ENCODE data around the gene P2RX4. TPM values are rescaled to one million over a fixed set of nuclear protein-coding genes. Genes with fewer than 3 reads are reported as not detected.

The P2RX4 gene
- total and polyA plus RNA-seq, 2 of the 8 experiments (the other 6 are each of a cell fraction or from before 2014, with no cell fraction given), result 9.5 to 12.2 TPM

- no peak overlapping the region for H3K4me2 ChIP-seq (ENCODE audit: insufficient read depth in 1 of 2, low read depth in 2 of 2, low read length in 2 of 2)
- H2BK5ac ChIP-seq (ENCODE audit: low read depth, low read length), result no peak overlapping the region
- H3K18ac ChIP-seq (ENCODE audit: extremely low read depth, low read length), result no peak overlapping the region
- H4K8ac ChIP-seq (ENCODE audit: extremely low read depth, insufficient read depth, low read length), result no peak overlapping the region
- H2BK20ac ChIP-seq (ENCODE audit: low read length), result no peak overlapping the region
- no peak overlapping the region for H2BK120ac ChIP-seq (replicated peaks; ENCODE audit: low read depth, low read length)
- H3K4me3 ChIP-seq (ENCODE audit: extremely low read depth in 1 of 4, insufficient read depth in 2 of 4, low read depth in 3 of 4, low read length in 4 of 4), result no peak overlapping the region
- H4K5ac ChIP-seq (ENCODE audit: insufficient read length, low read depth, low read length), result no peak overlapping the region
- no peak overlapping the region for H2BK15ac ChIP-seq (ENCODE audit: low read length)
- no peak overlapping the region for H3K56ac ChIP-seq (replicated peaks; ENCODE audit: insufficient read length, low read depth, low read length)
- no peaks in the 10 kb centered on the region for H3K9me3 ChIP-seq (ENCODE audit: insufficient read depth in 2 of 2, low read depth in 1 of 2, low read length in 1 of 2)
- WGBS, 2 experiments (ENCODE audit: extremely low coverage in 1 of 2, insufficient coverage in 1 of 2, insufficient read length in 1 of 2, insufficient replicate concordance in 2 of 2, low coverage in 1 of 2, low lambda C conversion rate in 2 of 2, missing lambda C conversion rate in 1 of 2), result 93% methylated on average over 4 of the region's 4 CpGs; no CpG with 5 or more reads in 1 of the 2 experiments
- H2AFZ ChIP-seq (ENCODE audit: low read length), result no peak overlapping the region
- no peaks in the 10 kb centered on the region for H3K36me3 ChIP-seq (ENCODE audit: control insufficient read depth in 2 of 4, insufficient read depth in 4 of 4, low read length in 3 of 4)
- no peaks in the 10 kb centered on the region for H3K27me3 ChIP-seq (replicated peaks in 1 of 4; ENCODE audit: control insufficient read depth in 3 of 4, extremely low read depth in 1 of 4, insufficient read depth in 3 of 4, low read length in 3 of 4)
- no peaks in the 10 kb centered on the region for H3K79me1 ChIP-seq (ENCODE audit: low read depth, low read length)
- POLR2A ChIA-PET (ENCODE audit: partially characterized antibody), result no interaction called here
- no peak overlapping the region for H4K91ac ChIP-seq (replicated peaks; ENCODE audit: insufficient read length, low read length)
- no peak overlapping the region for H3K14ac ChIP-seq (ENCODE audit: insufficient read length)
- CTCF ChIA-PET (ENCODE audit: partially characterized antibody), result interaction anchor here (0.6 to 3.6 kb wide), 3 partner anchors 15 to 158 kb away, joined by 3 to 19 read pairs (median 4); no protein-coding TSS in a partner anchor
- DNase-seq (ENCODE audit: low read depth in 1 of 2, low spot score in 2 of 2) (no peak), FAIRE-seq (no peak)
- TF ChIP-seq GABPA (IDR thresholded peaks at IDR 0.05; ENCODE audit: borderline replicate concordance, insufficient read depth, low read length), result no peak
- TF ChIP-seq KDM1A (IDR thresholded peaks at IDR 0.05; ENCODE audit: borderline replicate concordance, low read length), result 0 out of 2 replicates have a peak, but pooled peaks have one; percentile 26
- H2AK5ac ChIP-seq (ENCODE audit: low read depth, low read length), result no peak overlapping the region
- H2BK12ac ChIP-seq (ENCODE audit: low read depth, low read length), result no peak overlapping the region
- no peak overlapping the region for H3K23ac ChIP-seq (ENCODE audit: insufficient read length)
- H3K4ac ChIP-seq (replicated peaks; ENCODE audit: insufficient read length, low read depth, low read length), result no peak overlapping the region
- H3K4me1 ChIP-seq (replicated peaks in 1 of 4; ENCODE audit: control insufficient read depth in 3 of 4, insufficient read depth in 4 of 4, low read length in 3 of 4), result peaks cover 0 to under 1% (median 0%) of the 10 kb centered on the region in 4 experiments; a peak in 1 of 7 replicates
- H3K9ac ChIP-seq (replicated peaks in 1 of 4; ENCODE audit: extremely low read depth in 1 of 4, low read depth in 3 of 4, low read length in 3 of 4), result no peak overlapping the region
- H3K79me2 ChIP-seq (ENCODE audit: control insufficient read depth in 1 of 2, insufficient read depth in 2 of 2, low read length in 2 of 2), result no peaks in the 10 kb centered on the region
- H3K27ac ChIP-seq (ENCODE audit: low read depth, low read length), result no peak overlapping the region
- no peaks in the 10 kb centered on the region for H4K20me1 ChIP-seq (replicated peaks in 1 of 2; ENCODE audit: control insufficient read depth in 1 of 2, insufficient read depth in 2 of 2, low read length in 2 of 2)
- H3K23me2 ChIP-seq (ENCODE audit: low read depth, low read length), result no peaks in the 10 kb centered on the region; the same call in 1 of the 2 replicates
These were observed 6.2 kb downstream of the P2RX4 start for GRCh38 chr12:121216102-121216501.
